Esophagus muscularis mucosa (tissue), 4 donors: ENCODE results near the gene DCDC2. TPM values are rescaled to one million over a fixed set of nuclear protein-coding genes. Genes with fewer than 3 reads are reported as not detected.
"Not testable (repeated sequence)": the region's sequence is repeated elsewhere in the genome, so short reads cannot be mapped to it uniquely, and the experiment has no call there.

Experiments
- DNase-seq: peaks from one replicate; pipeline ENCODE4 v3.0.0-alpha.2; 2017; ENCODE audit errors: extremely low spot score
- H3K27ac ChIP-seq, 4 donors: fragments of 200-600 bp; sonication (generic); replicated peaks in 1 of 4; 1 replicate in 3 of 4; 2 replicates in 1 of 4; pipeline ENCODE4 v1.5.1; 2016 to 2019; ENCODE audit warnings: mild to moderate bottlenecking in 1 of 4
- H3K27me3 ChIP-seq, 4 donors: fragments of 200-600 bp; sonication (generic); one replicate each; pipeline versions ENCODE4 v1.5.1 to v1.6.0; 2016 to 2019
- H3K36me3 ChIP-seq, 4 donors: fragments of 200-600 bp; sonication (generic); one replicate each; pipeline ENCODE4 v1.5.1; 2016 to 2019
- H3K4me1 ChIP-seq, 4 donors: fragments of 200-600 bp; sonication (generic); one replicate each; pipeline ENCODE4 v1.5.1; 2016 to 2019
- H3K4me3 ChIP-seq, 4 donors: fragments of 200-600 bp; sonication (generic); 1 replicate in 2 of 4; 2 replicates in 2 of 4; pipeline ENCODE4 v1.5.1; 2016 to 2019; ENCODE audit warnings: mild to moderate bottlenecking in 4 of 4, moderate library complexity in 1 of 4
- H3K9me3 ChIP-seq, 4 donors: fragments of 200-600 bp; sonication (generic); 1 replicate in 3 of 4; 2 replicates in 1 of 4; pipeline ENCODE4 v1.5.1; 2016 to 2019
- CTCF ChIP-seq, 3 experiments: fragments of 200-600 bp in 2 of 3; fragments of 450-650 bp in 1 of 3; sonication (generic) in 2 of 3; IDR thresholded peaks; one replicate each; pipeline ENCODE4 v1.5.1; 2017 to 2019; ENCODE audit warnings: antibody characterized with exemption in 3 of 3, mild to moderate bottlenecking in 2 of 3, moderate library complexity in 1 of 3
- EP300 ChIP-seq: sonication (generic); formaldehyde crosslinking; IDR thresholded peaks from one replicate; pipeline ENCODE4 v1.6.1; 2017; ENCODE audit warnings: antibody characterized with exemption
- POLR2A ChIP-seq: fragments of 450-650 bp; IDR thresholded peaks from one replicate; pipeline ENCODE4 v1.6.1; 2017; ENCODE audit warnings: antibody characterized with exemption, moderate library complexity, mild to moderate bottlenecking, low read depth
- POLR2AphosphoS5 ChIP-seq, 2 donors: sonication (generic); formaldehyde crosslinking; IDR thresholded peaks; one replicate each; pipeline ENCODE4 v1.6.1; 2017; ENCODE audit warnings: antibody characterized with exemption in 2 of 2
- WGBS: methylation state at CpG from one replicate; pipeline ENCODE4 v1.1.5; 2018; 5-methylcytosine and 5-hydroxymethylcytosine counted together
- intact Hi-C: fragments of 100-400 bp; cut with DNase I; formaldehyde crosslinking; loops from one replicate; pipeline ENCODE4 v1.15.1; 2023
- total RNA-seq, 4 donors: library from RNA; depleted of rRNA; stranded (reverse); fragments of >200 nt; gene quantifications; one replicate each; pipeline versions ENCODE4 v1.1.0 to v1.2.1, GENCODE V29; 2016

The DCDC2 gene
- total RNA-seq, 4 donors from 2014 or later = not detected

- no peaks in the 10 kb centered on the region for H3K36me3 ChIP-seq
- no peak for DNase-seq
- WGBS = 82% methylated on average over 1 of the region's 1 CpG
- no peaks in the 10 kb centered on the region for H3K4me1 ChIP-seq
- H3K9me3 ChIP-seq = peaks cover 0 to 13% (median 0%) of the 10 kb centered on the region in 4 donors
- intact Hi-C loops = no loop called here
- H3K27me3 ChIP-seq = no peaks in the 10 kb centered on the region
- TF ChIP-seq POLR2A = no peak
- no peak for TF ChIP-seq CTCF (IDR thresholded peaks at IDR 0.05)
- no peak for TF ChIP-seq EP300
- no peak for TF ChIP-seq POLR2AphosphoS5 (IDR thresholded peaks at IDR 0.05)
- no peak overlapping the region for H3K27ac ChIP-seq
- no peak overlapping the region for H3K4me3 ChIP-seq
Measured at GRCh38 chr6:24296944-24297343, 60.9 kb downstream of the DCDC2 start.

- H3K4me1 ChIP-seq, H3K27ac ChIP-seq, H3K4me3 ChIP-seq, H3K27me3 ChIP-seq, intact Hi-C loops, H3K36me3 ChIP-seq, DNase-seq: not testable (repeated sequence)
- peaks cover 0 to 13% (median 0%) of the 10 kb centered on the region in 4 donors for H3K9me3 ChIP-seq
- WGBS = 95% methylated on average over 2 of the region's 2 CpGs
Measured at GRCh38 chr6:24293852-24294251, 64.0 kb downstream of the DCDC2 start.

GRCh38 chr6:24287239-24287638 is 70.6 kb downstream of the DCDC2 start:
- TF ChIP-seq CTCF (IDR thresholded peaks at IDR 0.05) (no peak), POLR2AphosphoS5 (IDR thresholded peaks at IDR 0.05) (no peak), EP300 (no peak), POLR2A (no peak)
- no peak for DNase-seq
- Histone ChIP-seq H3K9me3 (no peaks in the 10 kb centered on the region), H3K27me3 (no peaks in the 10 kb centered on the region), H3K4me1 (peaks cover 5 to 13% (median 12%) of the 10 kb centered on the region in 4 donors), H3K36me3 (no peaks in the 10 kb centered on the region), H3K27ac (no peak overlapping the region), H3K4me3 (no peak overlapping the region)
- intact Hi-C loops = no loop called here
- WGBS = 89% methylated on average over 5 of the region's 5 CpGs

- TF ChIP-seq CTCF (IDR thresholded peaks at IDR 0.05) (no peak), POLR2A (no peak), POLR2AphosphoS5 (IDR thresholded peaks at IDR 0.05) (no peak), EP300 (no peak)
- intact Hi-C loops = no loop called here
Measured at GRCh38 chr6:24284006-24284405, 73.9 kb downstream of the DCDC2 start.

GRCh38 chr6:24283043-24283985 is 74.5 kb downstream of the DCDC2 start:
- intact Hi-C loops = loop anchor here (2.0 kb wide), 1 partner anchor 105 kb away; no protein-coding TSS in a partner anchor
- Histone ChIP-seq H3K4me1 (peaks cover 5 to 13% (median 12%) of the 10 kb centered on the region in 4 donors), H3K4me3 (peak overlapping the region in 3 of 4 donors; percentile 16 to 42 (median 19)), H3K9me3 (no peaks in the 10 kb centered on the region), H3K27ac (no peak overlapping the region), H3K36me3 (no peaks in the 10 kb centered on the region), H3K27me3 (no peaks in the 10 kb centered on the region)
- 6% methylated on average over 10 of the region's 10 CpGs for WGBS
- no peak for TF ChIP-seq POLR2A
- TF ChIP-seq CTCF (IDR thresholded peaks at IDR 0.05) = peak; percentile 52 to 56 (median 55)
- TF ChIP-seq POLR2AphosphoS5 (IDR thresholded peaks at IDR 0.05) = no peak
- TF ChIP-seq EP300 = no peak
- DNase-seq = no peak

More at GRCh38 chr6:24284006-24284405, 73.9 kb downstream of the DCDC2 start:
- no peak for DNase-seq
- Histone ChIP-seq H3K27me3 (no peaks in the 10 kb centered on the region), H3K9me3 (no peaks in the 10 kb centered on the region), H3K36me3 (no peaks in the 10 kb centered on the region), H3K27ac (no peak overlapping the region), H3K4me1 (peaks cover 5 to 13% (median 12%) of the 10 kb centered on the region in 4 donors), H3K4me3 (no peak overlapping the region)
- WGBS = 83% methylated on average over 10 of the region's 10 CpGs
